Erythroblast (primary cell): ENCODE data around the gene CNDP2.

Source experiments
- GATA1 ChIP-seq: IDR thresholded peaks from 2 replicates; pipeline ENCODE4 v1.6.1; 2011; ENCODE audit warnings: low read depth, mild to moderate bottlenecking, control low read depth, low read length, moderate library complexity
- POLR2A ChIP-seq: IDR thresholded peaks from 2 replicates; pipeline ENCODE4 v1.6.1; 2011; ENCODE audit warnings: mild to moderate bottlenecking, low read length

GRCh38 chr18:74524097-74524496, 27.9 kb downstream of the CNDP2 start:
- TF ChIP-seq POLR2A (no peak), GATA1 (no peak)
